Measurements from ENCODE around the gene UTP18.

GRCh38 chr17:51234162-51234561 is 26.2 kb upstream of the UTP18 start:
- TF ChIP-seq, protein P1, sequence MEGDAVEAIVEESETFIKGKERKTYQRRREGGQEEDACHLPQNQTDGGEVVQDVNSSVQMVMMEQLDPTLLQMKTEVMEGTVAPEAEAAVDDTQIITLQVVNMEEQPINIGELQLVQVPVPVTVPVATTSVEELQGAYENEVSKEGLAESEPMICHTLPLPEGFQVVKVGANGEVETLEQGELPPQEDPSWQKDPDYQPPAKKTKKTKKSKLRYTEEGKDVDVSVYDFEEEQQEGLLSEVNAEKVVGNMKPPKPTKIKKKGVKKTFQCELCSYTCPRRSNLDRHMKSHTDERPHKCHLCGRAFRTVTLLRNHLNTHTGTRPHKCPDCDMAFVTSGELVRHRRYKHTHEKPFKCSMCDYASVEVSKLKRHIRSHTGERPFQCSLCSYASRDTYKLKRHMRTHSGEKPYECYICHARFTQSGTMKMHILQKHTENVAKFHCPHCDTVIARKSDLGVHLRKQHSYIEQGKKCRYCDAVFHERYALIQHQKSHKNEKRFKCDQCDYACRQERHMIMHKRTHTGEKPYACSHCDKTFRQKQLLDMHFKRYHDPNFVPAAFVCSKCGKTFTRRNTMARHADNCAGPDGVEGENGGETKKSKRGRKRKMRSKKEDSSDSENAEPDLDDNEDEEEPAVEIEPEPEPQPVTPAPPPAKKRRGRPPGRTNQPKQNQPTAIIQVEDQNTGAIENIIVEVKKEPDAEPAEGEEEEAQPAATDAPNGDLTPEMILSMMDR (IDR thresholded peaks at IDR 0.05), result no peak
- TF ChIP-seq EZH2 (IDR thresholded peaks at IDR 0.05; ENCODE audit: borderline replicate concordance, insufficient read depth, low read depth, low read length, poor library complexity, severe bottlenecking), result no peak
